HS-27A (cell line): ENCODE results near the gene ZFAND2B.
A peak's percentile ranks its signal among the peaks of the same experiment; 100 is the strongest.

Source experiments
- DNase-seq: peaks from one replicate; pipeline ENCODE4 v3.0.0-alpha.2; 2012; ENCODE audit warnings: low read depth, missing footprints

The ZFAND2B gene

DNA sequence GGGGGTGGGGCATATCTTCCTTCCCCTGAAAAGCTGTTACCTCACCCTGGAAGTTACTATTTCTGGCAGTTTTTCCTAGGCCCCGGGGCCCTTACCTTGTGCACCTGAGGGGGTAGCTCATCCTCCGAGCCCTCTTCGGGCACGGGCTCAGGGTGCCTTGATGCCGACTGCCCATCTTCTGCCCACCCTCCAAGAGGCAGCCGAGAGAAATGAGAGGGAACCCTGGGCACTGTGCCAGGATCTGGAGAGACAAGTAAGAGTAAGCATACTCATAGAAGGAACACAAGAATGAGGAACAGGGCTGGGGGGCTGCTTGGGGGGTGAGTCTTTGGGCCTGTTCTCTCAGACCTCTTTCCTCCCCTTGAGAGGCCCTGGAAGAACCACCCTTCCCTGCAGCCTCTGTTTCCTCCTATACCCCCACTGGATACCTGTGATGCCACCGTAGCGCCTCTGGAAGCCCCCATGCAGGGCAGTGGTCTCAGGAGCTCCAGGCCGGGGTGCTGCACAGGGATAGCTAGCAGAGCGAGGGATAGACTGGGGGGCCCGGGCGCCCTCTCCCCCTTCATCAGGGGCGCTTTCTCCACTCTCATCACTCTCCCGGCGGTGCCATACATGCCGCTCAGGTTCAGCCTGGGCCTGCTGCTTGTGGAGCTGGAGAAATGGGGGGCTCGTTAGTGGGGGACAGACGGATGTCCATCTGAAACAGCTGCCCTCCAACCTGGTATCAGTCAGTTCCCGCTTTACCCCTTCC, 14.2 kb downstream of the ZFAND2B start:
- DNase-seq, result no peak

DNA sequence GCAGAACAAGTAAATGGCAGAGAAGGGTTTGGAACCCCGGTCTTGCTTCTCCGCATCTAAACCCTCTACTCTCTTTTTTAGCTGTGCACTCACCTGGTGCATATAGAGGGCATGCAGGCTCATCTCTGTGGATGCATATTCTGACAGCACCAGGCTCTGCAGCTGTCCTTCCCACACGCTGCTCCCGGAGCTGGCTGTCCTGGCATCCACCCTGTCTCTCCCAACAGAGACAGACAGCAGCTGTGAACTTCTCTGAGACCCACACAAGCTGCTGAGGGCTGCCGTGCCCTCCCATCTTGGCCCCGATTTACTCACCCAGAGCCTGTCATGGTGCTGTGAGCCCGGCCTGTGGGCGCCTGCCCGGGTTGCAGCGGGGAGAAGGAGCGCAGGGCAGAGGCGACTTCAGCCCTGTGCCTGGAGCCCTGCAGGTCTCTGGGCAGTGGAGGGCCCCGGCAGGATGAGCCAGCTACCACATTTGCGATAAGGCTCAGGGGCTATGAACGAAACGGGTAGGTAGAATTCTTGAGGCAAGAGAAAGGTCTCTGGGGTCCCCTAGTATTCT, 15.5 kb downstream of the ZFAND2B start:
- no peak for DNase-seq

DNA sequence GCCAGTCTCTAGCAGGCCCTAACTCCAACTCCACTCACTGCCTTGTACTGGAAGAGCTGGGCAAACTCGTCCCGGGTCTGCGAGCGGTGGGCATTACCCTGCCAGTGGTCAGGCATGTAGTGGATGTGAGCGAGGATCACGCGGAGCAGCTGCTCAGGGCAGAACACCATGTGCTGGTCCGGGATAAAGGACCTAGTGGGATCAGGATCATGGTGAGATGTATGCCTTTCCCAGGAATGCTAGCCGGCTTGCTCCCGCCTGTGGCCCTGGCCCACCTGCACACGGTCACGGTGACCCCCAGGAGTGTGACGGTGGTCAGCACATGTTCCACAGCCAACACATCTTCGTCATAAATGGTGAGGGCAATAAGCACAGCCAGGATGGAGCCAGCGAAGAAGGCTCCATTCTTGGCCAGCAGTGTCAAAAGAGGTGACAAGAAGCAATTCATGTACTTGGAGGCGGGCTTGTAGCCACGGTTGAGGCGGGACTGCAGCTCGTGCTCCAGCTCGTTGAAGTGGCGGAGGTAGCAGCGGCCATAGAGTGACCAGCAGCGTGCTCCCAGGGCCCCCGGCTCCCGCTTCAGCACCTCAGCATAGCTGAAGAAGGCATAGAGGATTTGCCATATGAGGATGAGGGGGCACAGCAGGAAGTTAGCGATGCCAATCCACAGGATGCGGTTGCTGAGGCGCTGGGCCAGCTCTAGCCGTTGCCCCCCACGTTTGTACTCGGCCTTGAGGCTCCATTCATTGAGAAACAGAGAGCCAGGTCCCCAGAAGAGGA, 17.4 kb downstream of the ZFAND2B start:
- DNase-seq, result no peak

DNA sequence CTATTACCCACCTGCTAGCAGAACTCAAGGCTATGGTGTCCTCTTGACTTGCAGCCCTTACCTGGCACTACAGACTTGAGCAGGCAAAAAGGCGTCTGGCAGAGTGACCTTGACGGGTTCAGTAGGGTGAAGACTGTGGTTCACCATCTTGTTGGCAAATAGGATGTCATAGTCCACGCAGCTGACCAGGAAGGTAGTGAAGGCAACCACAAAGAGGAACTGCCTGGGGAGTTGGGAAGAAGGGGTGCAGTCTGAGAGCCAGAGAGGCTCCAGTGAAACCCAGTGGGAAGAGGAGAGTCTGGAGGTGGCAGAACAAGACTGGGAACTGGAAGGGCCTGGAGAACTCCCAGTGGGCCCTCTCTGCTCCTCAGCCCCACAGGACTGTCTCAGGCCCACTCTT, 18.8 kb downstream of the ZFAND2B start:
- DNase-seq, result no peak

DNA sequence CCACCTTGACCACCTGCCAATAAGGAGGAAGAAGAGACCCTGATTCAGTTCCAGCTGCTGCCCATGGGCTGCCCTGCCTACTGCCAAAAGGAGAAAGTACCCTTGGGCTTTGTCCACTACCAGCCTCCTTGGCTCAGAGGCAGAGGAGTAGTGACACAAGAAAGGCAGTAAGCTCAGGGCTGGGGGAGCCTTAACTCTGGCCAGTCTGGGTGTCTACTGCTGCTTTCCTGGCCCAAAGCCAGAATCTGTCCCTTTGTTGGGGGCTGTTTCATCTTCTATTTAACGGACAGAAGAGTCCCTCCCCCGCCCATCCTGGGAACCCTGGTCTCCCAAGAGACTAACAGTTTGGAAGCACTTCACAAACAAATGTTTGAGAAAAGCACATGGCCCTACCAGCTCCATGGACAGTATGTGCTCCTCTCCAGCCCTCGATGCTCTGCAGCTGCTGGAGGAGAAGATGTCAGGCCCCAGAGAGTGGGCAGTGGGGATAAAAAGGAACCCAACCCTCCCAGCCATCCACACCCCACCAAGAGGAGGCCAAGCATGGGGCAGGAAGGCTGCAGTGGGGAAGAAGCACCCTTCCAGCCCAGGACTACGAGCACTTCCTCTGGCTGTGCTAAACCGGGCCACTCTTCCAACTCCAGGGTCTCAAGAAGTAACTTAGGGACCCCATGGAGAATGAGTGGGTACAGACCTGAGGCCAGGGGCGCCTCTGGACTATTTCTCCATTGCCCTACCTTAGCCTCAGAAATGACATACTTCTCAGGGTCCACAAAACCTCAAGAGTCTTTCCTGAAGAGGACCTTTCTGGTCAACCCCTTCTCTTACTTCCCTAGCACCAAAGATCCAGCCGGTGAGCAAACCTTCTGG, 21.7 kb downstream of the ZFAND2B start:
- DNase-seq, result no peak

DNA sequence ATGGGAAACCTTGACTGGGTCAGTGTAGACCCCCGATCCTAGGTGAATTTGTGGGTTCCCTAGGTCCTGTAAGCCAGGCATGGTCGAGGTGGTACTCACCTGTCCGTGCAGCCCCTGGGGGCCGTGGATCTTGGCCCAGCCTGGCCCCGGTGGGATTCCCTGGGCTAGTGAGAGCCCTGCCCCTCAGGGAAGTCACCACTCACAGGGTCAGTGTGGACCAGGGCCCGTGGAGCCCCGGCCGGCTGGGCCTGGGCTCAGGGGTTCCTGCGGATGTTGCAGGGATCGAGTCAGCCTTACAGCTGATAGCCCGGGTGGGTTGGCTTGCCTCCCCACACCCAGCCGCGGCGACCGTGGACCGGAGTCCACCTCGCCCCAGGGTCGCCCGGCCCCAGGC, 22.3 kb downstream of the ZFAND2B start:
- DNase-seq, result no peak

DNA sequence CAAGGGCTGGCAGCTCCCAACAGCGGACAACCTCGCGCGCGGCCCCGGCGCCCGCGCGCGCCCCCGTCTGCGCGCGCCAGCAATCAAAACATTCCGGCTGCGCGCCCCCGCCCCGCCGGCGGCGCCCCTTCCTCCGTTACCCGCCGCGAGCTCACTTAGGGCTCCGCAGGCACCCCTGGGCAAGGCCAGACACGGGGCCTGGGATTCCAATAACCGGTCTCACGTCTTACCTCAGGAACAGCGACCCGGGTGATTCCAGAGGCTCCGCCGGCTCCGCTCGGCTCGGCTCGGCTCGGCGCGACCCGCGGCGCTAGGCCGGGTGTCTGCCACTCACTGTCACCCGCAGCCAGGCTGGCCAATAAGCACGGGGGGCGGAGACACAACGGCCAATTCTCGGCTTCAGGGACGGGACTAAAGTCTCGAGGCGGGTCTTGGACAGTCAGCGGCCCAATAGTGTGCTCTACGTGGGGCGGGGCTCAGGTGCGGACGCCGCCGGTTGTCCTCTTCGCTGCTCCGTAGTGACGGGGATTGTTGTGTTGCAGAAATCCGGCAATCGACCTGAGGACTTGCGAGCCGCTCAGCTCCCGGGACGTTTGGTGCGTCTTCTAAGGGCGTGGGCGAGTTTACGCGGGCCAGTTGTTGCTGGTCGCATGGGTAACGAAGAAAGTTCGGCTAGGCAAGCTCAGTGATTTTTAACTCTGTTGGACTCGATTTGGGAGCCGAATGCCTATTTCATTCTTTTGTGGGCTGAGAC, 22.9 kb downstream of the ZFAND2B start, which contains the start of the genes ANKZF1 and ATG9A:
Gene ANKZF1 (plus strand): TSS at position 502 of the 754 bp plus-strand sequence. CDS start 452 bp downstream, outside the sequence.
Gene ATG9A (minus strand): TSS at position 332 of the 754 bp plus-strand sequence. CDS start 1,612 bp downstream, outside the sequence.
- peak; percentile 74 for DNase-seq

DNA sequence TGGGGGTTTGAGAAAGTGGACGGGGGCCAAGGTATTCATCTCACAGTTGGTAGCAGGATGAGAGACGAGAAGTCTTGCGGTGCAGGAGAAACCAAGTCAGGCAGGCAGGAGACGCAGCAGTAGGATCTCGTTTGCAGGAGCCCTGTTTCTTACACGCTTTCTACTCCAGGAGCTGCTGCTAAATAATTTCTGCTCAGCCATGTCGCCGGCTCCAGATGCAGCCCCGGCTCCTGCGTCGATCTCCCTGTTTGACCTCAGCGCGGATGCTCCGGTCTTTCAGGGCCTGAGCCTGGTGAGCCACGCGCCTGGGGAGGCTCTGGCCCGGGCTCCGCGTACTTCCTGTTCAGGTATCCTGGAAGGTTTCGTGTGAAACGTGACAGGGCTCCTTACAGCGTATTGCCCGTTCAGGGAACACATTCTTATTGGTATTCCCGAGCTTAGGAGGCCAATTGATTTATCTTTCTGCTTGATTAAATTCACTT, 23.5 kb downstream of the ZFAND2B start:
- DNase-seq, result no peak

DNA sequence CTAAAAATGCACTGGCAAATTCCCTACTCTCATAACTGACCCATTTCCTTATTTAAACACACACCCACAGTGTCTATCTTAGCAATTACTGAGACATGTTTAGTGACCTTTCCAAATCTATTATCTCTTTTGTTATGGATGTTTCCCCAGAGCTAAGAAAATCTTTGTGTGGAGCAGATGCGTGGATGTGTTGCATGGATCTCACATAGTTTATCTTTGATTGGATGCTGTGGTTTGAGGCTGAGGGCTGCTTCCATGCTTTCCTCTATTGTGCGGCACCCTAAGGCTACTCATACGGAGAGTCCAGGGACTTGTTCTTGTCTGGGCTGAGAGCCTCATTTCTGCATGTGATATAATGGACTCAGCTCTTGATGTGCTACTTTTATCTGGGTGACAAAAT, 27.7 kb downstream of the ZFAND2B start:
- DNase-seq, result no peak

DNA sequence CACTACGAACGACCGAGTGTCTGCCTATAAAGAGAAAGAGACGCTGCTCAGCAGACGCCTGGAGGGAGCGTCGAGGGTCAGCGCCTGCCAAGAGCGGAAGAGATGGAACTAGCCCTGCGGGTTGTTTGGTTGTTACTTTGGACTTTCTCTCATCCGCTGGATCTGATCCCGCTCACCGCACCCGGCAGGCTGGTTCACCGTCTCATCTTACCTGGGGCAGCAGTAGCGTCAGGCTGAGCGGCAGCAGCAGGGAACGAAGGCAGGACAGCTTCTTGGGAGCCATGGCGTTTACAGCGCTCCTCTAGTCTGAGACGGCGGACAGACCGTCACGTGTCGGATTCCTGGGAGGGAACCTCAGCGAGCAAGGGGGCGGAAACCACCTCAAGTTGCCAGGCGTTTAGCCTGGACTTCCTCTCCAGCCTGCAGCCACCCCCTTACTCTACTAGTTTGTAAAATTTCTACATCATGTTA, 36.7 kb downstream of the ZFAND2B start:
- DNase-seq, result no peak

DNA sequence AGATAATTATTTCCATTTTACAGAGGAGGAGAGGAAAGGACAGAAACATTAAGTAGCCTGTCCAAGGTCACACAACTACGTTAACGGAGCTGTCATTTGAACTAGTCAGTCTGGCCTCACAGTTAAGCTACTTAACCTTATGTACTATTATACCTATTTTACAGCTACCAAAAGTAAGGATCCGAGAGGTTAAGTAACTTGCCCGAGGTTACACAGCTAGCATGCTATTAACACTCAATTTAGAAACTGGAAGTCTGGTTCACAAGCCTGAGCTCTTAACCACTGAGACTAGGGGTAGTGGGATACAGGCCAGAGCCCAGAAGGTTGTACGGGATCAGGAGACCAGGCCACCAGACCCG, 38.2 kb downstream of the ZFAND2B start:
- no peak for DNase-seq

DNA sequence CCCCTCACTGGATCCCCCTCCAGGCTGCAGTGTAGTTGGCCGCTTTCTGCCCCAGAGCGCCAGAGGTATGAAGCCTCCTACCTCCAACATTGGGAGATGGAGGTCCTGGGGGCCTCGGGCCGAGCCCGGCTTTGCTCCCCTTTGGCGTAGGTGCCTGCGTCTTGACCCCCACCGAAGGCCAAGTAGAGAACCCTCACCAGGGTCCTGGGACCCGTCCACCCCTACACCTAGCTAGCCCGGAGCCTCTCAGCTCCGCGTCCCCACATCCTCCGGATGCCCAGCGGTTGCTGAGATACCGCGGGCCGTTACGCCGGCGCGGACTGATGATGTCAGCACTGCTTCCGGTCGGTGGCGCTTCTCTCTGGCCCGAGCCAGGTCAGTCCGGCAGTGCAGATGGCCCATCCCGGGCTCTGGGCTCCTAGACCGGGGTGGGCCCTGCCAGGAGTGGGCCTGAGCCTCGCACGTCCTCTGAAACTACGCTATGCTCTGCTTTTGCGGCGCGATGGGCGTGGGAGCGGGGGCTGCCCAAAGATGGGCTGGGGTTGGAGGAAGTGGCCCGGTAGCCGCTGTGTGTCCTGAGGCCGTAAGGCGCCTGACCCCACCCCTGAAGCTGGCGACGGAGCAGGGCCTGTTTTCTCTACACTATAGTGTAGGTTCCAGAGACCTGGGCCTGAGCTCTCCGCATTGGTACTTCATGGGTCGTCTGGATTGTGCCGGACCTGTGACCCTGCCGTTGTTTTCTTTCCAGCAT, 38.7 kb downstream of the ZFAND2B start, which contains the start of the genes GLB1L and STK16:
Gene GLB1L (minus strand): TSS at position 297 of the 751 bp plus-strand sequence. CDS start 1,871 bp downstream, outside the sequence.
Gene STK16 (plus strand): TSS at position 332 of the 751 bp plus-strand sequence. CDS start 521 bp downstream, outside the sequence.
- peak; percentile 60 for DNase-seq

DNA sequence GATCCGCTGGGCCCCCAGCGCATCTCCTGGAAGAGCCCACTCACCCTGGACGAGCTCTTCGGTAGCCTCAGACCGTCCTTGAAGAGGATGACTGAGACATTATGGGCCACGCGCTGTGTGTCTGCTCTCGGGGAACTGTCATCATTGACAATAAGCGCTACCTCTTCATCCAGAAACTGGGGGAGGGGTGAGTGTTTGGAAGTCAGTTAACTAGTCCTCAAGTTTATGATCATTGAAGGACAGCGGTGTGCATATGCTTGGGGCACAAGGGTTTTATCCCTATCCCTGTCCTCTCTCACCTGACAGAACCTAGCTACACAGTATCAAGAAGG, 39.3 kb downstream of the ZFAND2B start:
- DNase-seq, result no peak

DNA sequence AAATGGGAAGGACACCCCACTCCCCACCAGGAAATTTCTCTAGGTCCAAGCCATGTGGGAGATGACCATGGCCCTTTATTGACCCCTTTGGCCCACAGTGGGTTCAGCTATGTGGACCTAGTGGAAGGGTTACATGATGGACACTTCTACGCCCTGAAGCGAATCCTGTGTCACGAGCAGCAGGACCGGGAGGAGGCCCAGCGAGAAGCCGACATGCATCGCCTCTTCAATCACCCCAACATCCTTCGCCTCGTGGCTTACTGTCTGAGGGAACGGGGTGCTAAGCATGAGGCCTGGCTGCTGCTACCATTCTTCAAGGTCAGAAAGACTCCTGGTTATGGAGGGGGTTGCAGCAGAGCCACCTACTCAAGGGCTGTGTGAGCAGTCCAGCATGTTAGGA, 40.0 kb downstream of the ZFAND2B start:
- DNase-seq, result no peak

DNA sequence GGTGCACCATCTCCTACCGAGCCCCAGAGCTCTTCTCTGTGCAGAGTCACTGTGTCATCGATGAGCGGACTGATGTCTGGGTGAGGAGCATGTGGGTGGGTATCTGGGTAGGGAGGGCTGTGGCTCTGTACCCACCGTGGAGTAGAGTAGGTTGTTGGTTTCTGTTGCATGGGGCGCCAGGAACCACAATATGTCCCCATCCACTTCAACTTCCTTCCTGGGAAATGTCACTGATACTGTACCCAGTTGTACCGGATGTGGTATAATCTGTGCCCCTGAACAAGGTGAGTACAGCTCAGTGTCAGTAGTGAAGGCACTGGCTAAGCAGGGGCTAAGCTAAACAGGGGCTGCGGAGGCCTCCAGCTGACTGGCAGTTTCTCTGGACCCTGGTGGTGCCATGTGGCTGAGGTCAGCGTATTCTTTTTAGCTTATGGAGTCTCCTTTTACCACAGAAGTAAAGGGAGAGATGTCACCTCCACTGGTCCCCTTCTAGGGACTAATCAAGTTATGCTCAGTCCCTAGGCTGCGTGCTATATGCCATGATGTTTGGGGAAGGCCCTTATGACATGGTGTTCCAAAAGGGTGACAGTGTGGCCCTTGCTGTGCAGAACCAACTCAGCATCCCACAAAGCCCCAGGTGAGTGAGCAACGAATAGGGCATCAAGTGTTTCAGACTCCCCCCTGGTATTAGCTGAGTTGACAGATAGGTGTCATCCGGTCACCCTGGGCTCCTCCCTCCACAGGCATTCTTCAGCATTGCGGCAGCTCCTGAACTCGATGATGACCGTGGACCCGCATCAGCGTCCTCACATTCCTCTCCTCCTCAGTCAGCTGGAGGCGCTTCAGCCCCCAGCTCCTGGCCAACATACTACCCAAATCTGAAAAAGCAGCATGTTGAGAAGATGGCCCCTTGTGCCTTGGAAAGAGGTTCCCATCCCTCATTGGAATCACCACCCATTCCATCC, 41.4 kb downstream of the ZFAND2B start:
- DNase-seq, result no peak

DNA sequence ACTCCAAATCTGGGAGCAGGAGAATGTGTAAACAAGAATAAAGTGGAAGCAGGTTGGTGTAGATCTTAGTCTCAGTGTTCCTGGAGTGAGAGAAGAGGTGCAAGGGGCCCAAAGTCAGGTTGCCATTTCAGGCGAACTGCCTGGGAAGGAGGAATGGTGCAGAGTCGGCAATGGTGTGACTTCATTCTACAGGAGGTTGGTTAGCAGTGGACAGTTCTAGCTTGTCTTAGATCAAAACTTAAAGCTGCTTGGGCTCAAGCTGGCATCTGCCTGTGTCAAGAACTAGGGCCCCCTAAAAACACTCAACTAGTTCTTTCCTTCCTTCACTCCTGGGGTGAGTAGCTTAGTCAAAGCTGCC, 42.2 kb downstream of the ZFAND2B start:
- DNase-seq, result no peak

DNA sequence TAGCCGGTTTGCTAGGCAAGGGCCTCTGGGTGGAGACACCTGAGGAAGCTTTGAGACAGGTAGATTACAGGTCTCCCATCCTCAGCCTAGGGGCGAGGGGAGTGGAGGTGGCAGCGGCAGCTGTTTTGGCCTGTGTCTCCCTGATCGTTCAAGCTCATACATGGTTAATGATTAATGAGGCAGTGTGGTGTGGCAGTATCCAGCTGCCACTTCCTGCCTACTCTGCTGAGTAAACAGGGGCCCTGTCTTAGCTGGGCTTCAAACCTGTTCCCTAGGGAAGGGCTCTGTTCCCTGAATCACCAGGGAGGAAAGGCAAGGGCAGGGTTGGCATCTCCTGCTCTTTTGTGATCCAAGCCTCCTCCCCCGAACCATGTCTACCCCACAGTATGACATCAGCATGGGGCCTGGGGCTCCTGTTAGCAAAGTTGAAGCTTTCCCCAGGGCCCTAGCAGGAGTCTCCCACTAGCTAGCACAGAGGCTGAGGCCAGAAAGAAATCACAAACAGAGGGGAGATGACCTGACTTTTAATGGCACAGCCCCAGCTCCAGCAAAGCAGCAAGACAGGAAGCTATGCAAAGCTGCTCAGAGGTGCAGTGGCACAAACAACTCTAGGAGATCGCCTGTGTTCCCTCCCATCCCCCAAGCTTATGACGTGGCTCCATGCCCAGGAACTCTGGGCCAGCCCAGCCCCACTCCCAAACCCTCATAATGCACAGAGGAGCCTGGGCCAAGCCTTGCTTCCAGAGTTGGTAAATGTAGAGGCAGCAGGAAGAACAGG, 42.8 kb downstream of the ZFAND2B start:
- no peak for DNase-seq
